T-cell (primary cell): Measurements from ENCODE around the gene HJV. TPM values are rescaled to one million over a fixed set of nuclear protein-coding genes. Genes with fewer than 3 reads are reported as not detected.

Experiments
- ATAC-seq, 4 experiments: fragments of 200-7000 bp in 3 of 4; fragments of 150-1000 bp in 1 of 4; cut with Tn5 transposase; replicated peaks in 1 of 4; 1 replicate in 3 of 4; 2 replicates in 1 of 4; pipeline ENCODE4 v1.10.0; 2021; ENCODE audit warnings: moderate library complexity in 3 of 4, mild to moderate bottlenecking in 2 of 4, moderate number of reproducible peaks in 1 of 4
- CTCF ChIA-PET, 2 donors: fragments of 300-600 bp; sonication (Branson Sonifier 250); formaldehyde crosslinking; loops; one replicate each; lab custom pipeline; 2022; ENCODE audit warnings: antibody characterized with exemption in 2 of 2; lab: Charles Lee
- POLR2A ChIA-PET, 2 donors: fragments of 300-600 bp; sonication (Branson Sonifier 250); formaldehyde crosslinking; loops; one replicate each; lab custom pipeline; 2022; ENCODE audit warnings: antibody characterized with exemption in 2 of 2; lab: Charles Lee
- DNase-seq, 35 experiments: peaks; one replicate each; pipeline versions ENCODE4 v3.0.0 to v3.0.0-alpha.2; 2013 to 2023
- H3K27ac ChIP-seq: one replicate; pipeline ENCODE4 v1.5.1; 2013; ENCODE audit warnings: low read length
- H3K27me3 ChIP-seq, 2 experiments: replicated peaks in 1 of 2; 1 replicate in 1 of 2; 2 replicates in 1 of 2; pipeline versions ENCODE4 v1.6.1 to v1.7.0; 2013; ENCODE audit warnings: low read length in 1 of 2, mixed read lengths in 1 of 2; ENCODE audit not compliant: control insufficient read depth in 2 of 2, insufficient read depth in 2 of 2; ENCODE audit errors: extremely low read depth in 1 of 2
- H3K36me3 ChIP-seq, 2 donors: 1 replicate in 1 of 2; 2 replicates in 1 of 2; pipeline versions ENCODE4 v1.6.1 to v1.7.0; 2013; ENCODE audit warnings: low read length in 1 of 2; ENCODE audit not compliant: control insufficient read depth in 2 of 2, insufficient read depth in 1 of 2; ENCODE audit errors: extremely low read depth in 1 of 2
- H3K4me1 ChIP-seq, 2 experiments: 1 replicate in 1 of 2; 2 replicates in 1 of 2; pipeline versions ENCODE4 v1.6.1 to v1.7.0; 2013; ENCODE audit warnings: low read length in 2 of 2, mixed read lengths in 1 of 2; ENCODE audit not compliant: insufficient read depth in 2 of 2, control insufficient read depth in 1 of 2; ENCODE audit errors: extremely low read depth in 1 of 2
- H3K4me3 ChIP-seq, 2 donors: 1 replicate in 1 of 2; 2 replicates in 1 of 2; pipeline versions ENCODE4 v1.5.1 to v1.7.0; 2013; ENCODE audit warnings: mild to moderate bottlenecking in 2 of 2, low read length in 1 of 2, moderate library complexity in 1 of 2; ENCODE audit not compliant: control insufficient read depth in 1 of 2; ENCODE audit errors: extremely low read depth in 1 of 2
- H3K9me3 ChIP-seq: 2 replicates; pipeline ENCODE4 v1.7.0; 2013
- H3K27ac Mint-ChIP-seq, 2 donors: one replicate each; pipeline ENCODE4 v1.8.0; 2020 to 2021; ENCODE audit warnings: mild to moderate bottlenecking in 2 of 2, mixed read lengths in 2 of 2
- H3K27me3 Mint-ChIP-seq, 2 donors: one replicate each; pipeline ENCODE4 v1.8.0; 2021 to 2022; ENCODE audit warnings: mixed read lengths in 2 of 2
- H3K36me3 Mint-ChIP-seq: one replicate; pipeline ENCODE4 v1.8.0; 2021; ENCODE audit warnings: mixed read lengths
- H3K4me1 Mint-ChIP-seq, 3 donors: one replicate each; pipeline ENCODE4 v1.8.0; 2020 to 2022; ENCODE audit warnings: mixed read lengths in 3 of 3, mild to moderate bottlenecking in 1 of 3
- H3K4me3 Mint-ChIP-seq, 3 donors: one replicate each; pipeline ENCODE4 v1.8.0; 2020 to 2022; ENCODE audit warnings: mild to moderate bottlenecking in 3 of 3, mixed read lengths in 3 of 3, moderate library complexity in 3 of 3
- H3K9me3 Mint-ChIP-seq, 3 donors: one replicate each; pipeline ENCODE4 v1.8.0; 2020 to 2022; ENCODE audit warnings: mixed read lengths in 3 of 3
- WGBS: methylation state at CpG from one replicate; pipeline ENCODE4 v1.1.5; 2013; ENCODE audit warnings: missing lambda C conversion rate; ENCODE audit not compliant: insufficient coverage; 5-methylcytosine and 5-hydroxymethylcytosine counted together
- total RNA-seq, 35 experiments: library from RNA in 6 of 35; stranded (reverse) in 6 of 35; fragments of 120-200 nt in 1 of 35; gene quantifications; one replicate each; pipeline versions ENCODE4 v1.2.1 to v1.2.4 and lab custom pipeline; 2013 to 2026

HJV gene
- total RNA-seq, 5 donors from 2014 or later (not counting 1 experiment from before 2014, with no cell fraction given), result not detected

DNA sequence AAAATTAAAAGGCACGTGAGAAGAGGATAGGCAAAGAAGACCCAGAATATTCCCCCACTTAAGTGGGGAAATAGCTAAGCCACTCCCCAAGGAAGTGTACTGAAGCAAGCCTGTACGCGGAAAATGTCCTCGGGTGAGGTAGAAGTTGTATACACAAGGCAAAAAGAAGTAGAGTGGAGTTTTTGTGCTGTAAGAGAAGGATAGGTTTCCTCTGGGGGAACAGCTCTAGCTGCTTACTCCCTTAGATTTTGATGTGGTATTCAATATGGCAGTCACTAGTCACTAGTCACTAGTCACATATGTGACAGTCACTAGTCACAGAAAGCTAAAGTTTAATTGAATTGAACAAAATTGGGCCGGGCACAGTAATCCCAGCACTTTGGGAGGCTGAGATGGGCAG, 32.8 kb downstream of the HJV start:
- no peaks in the 10 kb centered on the region for H3K9me3 ChIP-seq
- ATAC-seq (peak; percentile 66 to 78 (median 68)), DNase-seq (peak in 1 of 35 experiments; percentile 54)
- ChIA-PET CTCF (interaction anchor here (0.5 to 2.0 kb wide), 10 partner anchors 9 to 144 kb away, joined by 3 to 22 read pairs (median 3); partner anchors contain the start of gene NUDT17 (in 1 of the 2)), POLR2A (interaction anchor here in 1 of 2 donors (0.6 to 1.2 kb wide), 5 partner anchors 9 to 82 kb away, joined by 3 to 10 read pairs (median 4); partner anchors contain the start of genes ANKRD34A, LIX1L and POLR3GL)
- peaks cover 0 to 19% of the 10 kb centered on the region in 2 donors for H3K36me3 ChIP-seq
- peaks cover 73 to 85% (median 80%) of the 10 kb centered on the region in 3 donors for H3K4me1 Mint-ChIP-seq
- no peak overlapping the region for H3K4me3 ChIP-seq
- peak overlapping the region; percentile 77 to 87 for H3K27ac Mint-ChIP-seq
- no peak overlapping the region for H3K27ac ChIP-seq
- H3K4me3 Mint-ChIP-seq, result peak overlapping the region in 1 of 3 donors; percentile 65
- no peaks in the 10 kb centered on the region for H3K27me3 Mint-ChIP-seq
- no peaks in the 10 kb centered on the region for H3K27me3 ChIP-seq
- peaks cover 34 to 62% of the 10 kb centered on the region in 2 experiments for H3K4me1 ChIP-seq
- peaks cover 21% of the 10 kb centered on the region for H3K36me3 Mint-ChIP-seq
- no peaks in the 10 kb centered on the region for H3K9me3 Mint-ChIP-seq
- no CpG with 5 or more reads among the region's 5 CpGs for WGBS

GRCh38 chr1:145987926-145988325, 33.6 kb downstream of the HJV start:
- Mint-ChIP-seq H3K4me3 (peak overlapping the region in 1 of 3 donors; percentile 65), H3K4me1 (peaks cover 64 to 85% (median 72%) of the 10 kb centered on the region in 3 donors), H3K27ac (peak overlapping the region; percentile 81 to 87), H3K36me3 (peaks cover 12% of the 10 kb centered on the region), H3K27me3 (no peaks in the 10 kb centered on the region), H3K9me3 (no peaks in the 10 kb centered on the region)
- ChIA-PET POLR2A (interaction anchor here in 1 of 2 donors (0.8 to 1.0 kb wide), 2 partner anchors 10 to 24 kb away, joined by 4 to 7 read pairs; partner anchors contain the start of genes ANKRD34A and POLR3GL), CTCF (interaction anchor here (0.5 to 2.0 kb wide), 3 partner anchors 9 to 20 kb away, joined by 3 to 22 read pairs (median 3); no protein-coding TSS in a partner anchor)
- H3K27ac ChIP-seq, result peak overlapping the region; percentile 30
- H3K4me3 ChIP-seq, result no peak overlapping the region
- DNase-seq, result no peak
- ATAC-seq, result no peak
- peaks cover 33 to 64% of the 10 kb centered on the region in 2 experiments for H3K4me1 ChIP-seq
- no peaks in the 10 kb centered on the region for H3K27me3 ChIP-seq
- peaks cover 0 to 11% of the 10 kb centered on the region in 2 donors for H3K36me3 ChIP-seq
- WGBS, result no CpG with 5 or more reads among the region's 1 CpG
- no peaks in the 10 kb centered on the region for H3K9me3 ChIP-seq

- CTCF ChIA-PET, result interaction anchor here (0.7 to 1.3 kb wide), 4 partner anchors 10 to 21 kb away, joined by 4 to 8 read pairs (median 5); partner anchors contain the start of gene TXNIP (in 1 of the 2)
- Histone ChIP-seq H3K36me3 (no peaks in the 10 kb centered on the region), H3K9me3 (no peaks in the 10 kb centered on the region), H3K4me3 (no peak overlapping the region), H3K27ac (no peak overlapping the region), H3K27me3 (no peaks in the 10 kb centered on the region), H3K4me1 (peaks cover 37 to 69% of the 10 kb centered on the region in 2 experiments)
- Mint-ChIP-seq H3K4me3 (no peak overlapping the region), H3K9me3 (no peaks in the 10 kb centered on the region), H3K27ac (peak overlapping the region in 1 of 2 donors; percentile 88), H3K27me3 (no peaks in the 10 kb centered on the region), H3K4me1 (peaks cover 51 to 85% (median 58%) of the 10 kb centered on the region in 3 donors), H3K36me3 (peaks cover 1% of the 10 kb centered on the region)
- POLR2A ChIA-PET, result interaction anchor here in 1 of 2 donors (1.1 kb wide), 1 partner anchor 10 kb away, joined by 3 read pairs; the partner anchor contains the start of gene TXNIP
- no CpG with 5 or more reads among the region's 6 CpGs for WGBS
- DNase-seq (no peak), ATAC-seq (no peak)
Measured at GRCh38 chr1:145986551-145986950, 35.0 kb downstream of the HJV start.

DNA sequence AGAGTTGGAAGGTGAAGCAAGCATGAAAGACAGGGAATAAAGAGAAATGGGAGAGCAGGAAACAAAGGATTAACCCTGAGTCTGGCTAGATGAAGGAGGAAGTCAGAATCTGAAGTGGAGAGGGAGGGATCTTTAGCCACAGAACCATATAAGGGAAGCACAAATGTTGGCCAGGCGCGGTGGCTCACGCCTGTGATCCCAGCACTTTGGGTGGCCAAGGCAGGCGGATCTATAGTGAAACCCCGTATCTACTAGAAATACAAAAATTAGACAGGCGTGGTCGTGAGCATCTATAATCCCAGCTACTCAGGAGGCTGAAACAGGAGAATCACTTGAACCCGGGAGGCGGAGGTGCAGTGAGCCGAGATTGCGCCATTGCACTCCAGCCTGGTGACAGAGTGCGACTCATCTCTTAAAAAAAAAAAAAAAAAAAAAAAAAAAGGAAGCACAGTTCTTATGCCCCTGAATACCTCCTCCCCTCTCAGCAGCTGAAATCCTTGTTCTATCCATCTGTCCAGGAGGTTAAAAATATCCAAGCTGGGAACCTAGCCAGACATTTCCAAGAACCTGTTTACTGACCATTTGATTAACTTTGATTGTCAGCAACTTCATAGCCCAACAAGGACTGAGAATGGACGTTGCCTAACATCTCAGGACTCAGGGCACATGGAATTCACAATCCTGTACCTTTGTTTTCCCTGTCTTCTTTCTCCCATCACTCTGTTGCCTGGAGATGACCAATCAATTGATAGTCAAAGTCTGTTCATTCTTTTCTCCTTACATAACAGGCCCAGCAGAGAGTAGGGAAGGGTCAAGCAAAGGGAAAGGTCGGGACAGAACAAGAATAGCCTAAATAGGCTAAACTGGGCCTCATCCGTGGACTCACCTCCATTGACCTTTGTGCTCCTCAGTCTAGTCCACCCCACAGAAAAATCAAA, 35.8 kb downstream of the HJV start:
- Mint-ChIP-seq H3K4me3 (peak overlapping the region in 2 of 3 donors; percentile 18 to 20), H3K36me3 (no peaks in the 10 kb centered on the region), H3K27me3 (no peaks in the 10 kb centered on the region), H3K9me3 (no peaks in the 10 kb centered on the region), H3K27ac (peak overlapping the region; percentile 91 to 94), H3K4me1 (peaks cover 46 to 85% (median 51%) of the 10 kb centered on the region in 3 donors)
- POLR2A ChIA-PET, result interaction anchor here in 1 of 2 donors (0.6 kb wide), 1 partner anchor 17 kb away, joined by 5 read pairs; no protein-coding TSS in a partner anchor
- Histone ChIP-seq H3K36me3 (no peaks in the 10 kb centered on the region), H3K27ac (peak overlapping the region; percentile 46), H3K27me3 (no peaks in the 10 kb centered on the region), H3K4me3 (no peak overlapping the region), H3K9me3 (no peaks in the 10 kb centered on the region), H3K4me1 (peaks cover 42 to 76% of the 10 kb centered on the region in 2 experiments)
- ATAC-seq (no peak), DNase-seq (no peak)
- CTCF ChIA-PET, result interaction anchor here (0.7 to 1.3 kb wide), 3 partner anchors 11 to 22 kb away, joined by 4 to 6 read pairs (median 4); partner anchors contain the start of gene TXNIP (in 1 of the 2)
- 65% methylated on average over 5 of the region's 15 CpGs for WGBS

DNA sequence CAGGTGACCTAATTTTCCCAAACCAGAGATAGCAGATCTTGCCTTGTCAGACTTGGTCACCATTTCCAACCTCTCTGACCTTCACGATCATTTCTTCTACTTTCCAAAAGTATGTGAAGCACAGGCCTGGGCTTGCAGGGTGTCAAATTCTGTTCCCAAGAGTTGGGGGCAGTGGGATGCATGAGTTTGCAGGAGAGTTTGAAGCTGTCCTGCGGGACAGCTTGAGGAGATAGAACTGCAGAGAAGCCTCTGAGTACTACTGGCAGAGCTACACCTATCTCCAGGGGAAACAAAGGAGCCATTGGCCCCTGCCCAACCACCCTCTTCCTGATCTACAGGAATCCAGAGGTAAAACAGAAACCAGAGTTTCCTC, 36.4 kb downstream of the HJV start:
- peak overlapping the region; percentile 46 for H3K27ac ChIP-seq
- H3K9me3 ChIP-seq, result no peaks in the 10 kb centered on the region
- H3K36me3 ChIP-seq, result no peaks in the 10 kb centered on the region
- no peak for DNase-seq
- Mint-ChIP-seq H3K36me3 (no peaks in the 10 kb centered on the region), H3K4me1 (peaks cover 39 to 80% (median 45%) of the 10 kb centered on the region in 3 donors), H3K27me3 (no peaks in the 10 kb centered on the region), H3K4me3 (peak overlapping the region in 1 of 3 donors; percentile 29), H3K9me3 (no peaks in the 10 kb centered on the region), H3K27ac (peak overlapping the region; percentile 91 to 94)
- ChIA-PET POLR2A (no interaction called here), CTCF (interaction anchor here (0.6 to 1.3 kb wide), 2 partner anchors 11 to 20 kb away, joined by 3 to 4 read pairs; partner anchors contain the start of gene TXNIP (in 1 of the 2))
- peaks cover 48 to 79% of the 10 kb centered on the region in 2 experiments for H3K4me1 ChIP-seq
- WGBS, result no CpG with 5 or more reads among the region's 2 CpGs
- no peak for ATAC-seq
- no peaks in the 10 kb centered on the region for H3K27me3 ChIP-seq
- H3K4me3 ChIP-seq, result no peak overlapping the region
